Measurements from ENCODE around the gene SNAI3.
A peak's percentile ranks its signal among the peaks of the same experiment; 100 is the strongest.
"Not testable (repeated sequence)": the region's sequence is repeated elsewhere in the genome, so short reads cannot be mapped to it uniquely, and the experiment has no call there.

SNAI3 gene

DNA sequence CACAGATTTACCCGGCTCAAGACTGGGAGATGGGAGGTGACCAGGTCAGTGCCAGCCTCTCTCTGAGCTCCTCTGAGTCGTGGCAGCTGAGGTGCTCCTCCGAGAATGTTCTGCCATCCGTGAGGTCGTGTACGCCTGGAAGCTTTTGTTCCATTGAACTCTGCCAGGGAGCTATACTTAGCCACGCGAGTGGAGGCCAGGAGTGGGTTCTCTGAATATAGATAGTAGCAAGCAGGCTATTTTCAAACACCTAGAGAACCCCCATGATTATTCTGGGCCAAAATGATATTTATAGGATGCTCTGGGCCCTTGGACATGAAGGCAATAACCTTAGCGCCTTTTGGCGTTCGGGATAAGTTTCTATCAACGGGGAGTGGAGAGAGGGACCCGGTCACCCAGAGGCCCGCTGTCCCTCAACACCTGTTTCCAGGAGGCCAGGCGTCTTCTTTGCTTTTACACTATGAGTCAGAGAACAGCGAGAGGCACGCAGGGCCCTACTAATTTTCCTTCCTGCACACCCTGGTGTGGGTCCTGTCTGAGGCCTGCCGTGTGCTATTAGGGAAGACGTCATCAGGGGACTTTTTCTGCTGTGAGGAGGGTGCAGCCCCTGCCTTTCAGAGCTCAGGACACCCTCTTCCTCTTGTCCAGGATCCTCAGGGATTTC lies 12.5 kb downstream of the SNAI3 start:
- no peak for FAIRE-seq

DNA sequence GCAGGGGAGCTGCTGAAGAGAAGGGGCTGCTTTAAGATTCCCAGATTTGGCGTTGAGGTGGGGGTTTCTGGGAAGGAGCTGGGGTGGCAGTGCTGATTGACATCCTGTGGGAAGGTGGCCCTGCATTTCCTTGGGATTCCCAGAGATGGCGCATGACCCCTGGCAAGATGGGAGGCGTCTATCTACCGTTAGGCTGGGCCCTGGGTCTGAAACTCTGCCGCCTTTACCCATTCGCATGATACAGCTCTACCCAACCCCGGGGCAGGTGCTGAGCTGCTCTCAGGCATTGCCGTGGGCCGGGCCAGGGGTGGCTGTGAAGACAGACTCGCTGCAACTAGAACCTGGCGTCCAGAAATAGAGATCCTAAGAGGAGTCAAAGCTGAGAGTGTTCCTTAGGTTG lies 13.5 kb downstream of the SNAI3 start:
- FAIRE-seq (no peak), DNase-seq (ENCODE audit: insufficient read length, low spot score) (no peak)

More for the DNA sequence above, 12.5 kb downstream of the SNAI3 start:
- DNase-seq (ENCODE audit: insufficient read length, low spot score), result no peak

DNA sequence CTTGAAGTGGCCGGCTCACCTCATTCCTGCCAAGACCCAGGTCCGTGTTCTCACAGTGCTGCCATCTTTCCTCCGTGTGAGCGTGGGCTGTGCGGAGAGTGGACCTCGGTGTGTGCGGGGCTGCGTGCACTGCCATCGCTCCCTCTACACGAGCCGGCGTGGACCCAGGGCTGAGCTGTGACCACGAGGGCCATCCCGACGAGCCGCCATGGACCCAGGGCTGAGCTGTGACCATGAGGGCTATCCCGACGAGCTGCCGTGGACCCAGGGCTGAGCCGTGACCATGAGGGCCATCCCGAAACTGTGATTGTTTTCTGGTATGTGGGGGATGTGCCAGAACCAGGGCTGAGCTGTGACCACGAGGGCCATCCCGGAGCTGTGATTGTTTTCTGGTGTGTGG lies 14.5 kb downstream of the SNAI3 start:
- no peak for FAIRE-seq
- DNase-seq (ENCODE audit: insufficient read length, low spot score), result no peak

- no peak for FAIRE-seq
- DNase-seq (ENCODE audit: insufficient read length, low spot score), result no peak
These were observed 16.3 kb downstream of the SNAI3 start for GRCh38 chr16:88669980-88670379.

GRCh38 chr16:88669493-88669892 lies 16.8 kb downstream of the SNAI3 start:
- DNase-seq (ENCODE audit: insufficient read length, low spot score); FAIRE-seq: not testable (repeated sequence)

DNA sequence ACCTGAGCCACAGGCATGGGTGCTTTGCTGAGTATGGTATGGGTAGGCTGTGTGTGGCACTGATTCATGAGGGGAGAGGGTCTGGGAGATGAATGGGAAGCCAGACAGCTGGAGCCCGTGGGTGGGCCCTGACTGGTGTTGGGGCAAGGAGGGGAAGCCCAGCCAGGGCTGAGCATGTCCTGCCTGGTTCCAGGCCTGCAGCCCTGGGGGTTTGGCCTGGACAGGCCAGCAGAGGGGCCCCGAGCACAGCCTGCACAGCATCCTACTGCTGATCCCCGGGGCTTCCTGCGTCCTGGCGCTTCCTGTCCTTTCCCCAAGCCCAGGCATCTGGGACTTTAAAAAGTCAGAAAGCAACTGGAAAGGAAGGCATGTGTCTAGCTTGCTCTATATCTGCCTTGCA lies 18.8 kb downstream of the SNAI3 start:
- FAIRE-seq (no peak), DNase-seq (ENCODE audit: insufficient read length, low spot score) (no peak)

- DNase-seq (ENCODE audit: insufficient read length, low spot score), result no peak
- FAIRE-seq, result no peak
These were observed 20.7 kb downstream of the SNAI3 start for GRCh38 chr16:88665570-88665969.

GRCh38 chr16:88665148-88665547 lies 21.2 kb downstream of the SNAI3 start:
- DNase-seq (ENCODE audit: insufficient read length, low spot score) (no peak), FAIRE-seq (no peak)

DNA sequence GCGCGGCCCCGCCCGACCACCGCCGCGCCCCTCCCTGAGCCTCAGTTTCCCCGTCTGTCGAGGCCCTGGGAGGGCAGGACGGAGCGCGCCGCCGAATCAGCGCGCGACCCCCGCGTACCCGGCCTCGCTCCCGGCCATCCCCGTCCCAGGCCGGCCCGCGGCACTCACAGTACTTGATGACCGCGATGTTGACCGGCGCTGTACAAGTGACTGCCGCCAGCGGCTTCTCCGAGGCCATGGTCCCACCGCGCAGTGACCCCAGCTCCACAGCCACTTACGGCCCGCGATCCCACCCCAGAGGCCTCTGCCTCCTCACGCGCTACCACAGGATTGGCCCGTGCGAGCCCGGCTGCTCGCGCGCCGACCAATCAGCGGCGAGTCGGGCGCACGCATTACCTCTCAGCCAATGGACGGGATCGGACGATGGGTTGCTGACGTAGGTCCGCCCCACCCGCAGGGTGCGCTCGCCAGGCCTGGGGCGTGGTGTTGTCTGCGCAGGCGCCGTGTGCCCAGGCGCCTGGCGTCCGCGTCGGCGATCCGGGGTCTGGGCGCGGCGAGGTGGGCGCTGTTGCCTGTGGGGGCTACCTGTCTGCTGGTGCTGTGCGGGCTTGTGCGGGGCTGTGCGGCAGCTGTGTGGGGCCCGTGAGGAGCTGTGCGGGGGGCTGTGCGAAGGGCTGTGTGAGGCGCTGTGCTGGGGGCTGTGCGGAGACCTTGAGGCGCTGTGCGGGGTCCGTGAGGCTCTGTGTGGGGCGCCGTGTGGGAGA lies 23.3 kb downstream of the SNAI3 start, which contains the start of gene MVD:
Gene MVD, minus strand, starts transcription at position 249 of the 764 bp plus-strand sequence. Its CDS starts 11 bp downstream, at position 238.
- FAIRE-seq, result peak; percentile 100

GRCh38 chr16:88662222-88662842 lies 24.0 kb downstream of the SNAI3 start:
- no peak for DNase-seq (ENCODE audit: insufficient read length, low spot score)
- no peak for FAIRE-seq

More for the DNA sequence above, 23.3 kb downstream of the SNAI3 start, which contains the start of gene MVD:
- DNase-seq (ENCODE audit: insufficient read length, low spot score), result peak; percentile 100

- DNase-seq (ENCODE audit: insufficient read length, low spot score) (no peak), FAIRE-seq (no peak)
These were observed 24.8 kb downstream of the SNAI3 start for GRCh38 chr16:88661468-88661867.

GRCh38 chr16:88659160-88659559 lies 27.1 kb downstream of the SNAI3 start:
- no peak for DNase-seq (ENCODE audit: insufficient read length, low spot score)
- FAIRE-seq, result no peak

DNA sequence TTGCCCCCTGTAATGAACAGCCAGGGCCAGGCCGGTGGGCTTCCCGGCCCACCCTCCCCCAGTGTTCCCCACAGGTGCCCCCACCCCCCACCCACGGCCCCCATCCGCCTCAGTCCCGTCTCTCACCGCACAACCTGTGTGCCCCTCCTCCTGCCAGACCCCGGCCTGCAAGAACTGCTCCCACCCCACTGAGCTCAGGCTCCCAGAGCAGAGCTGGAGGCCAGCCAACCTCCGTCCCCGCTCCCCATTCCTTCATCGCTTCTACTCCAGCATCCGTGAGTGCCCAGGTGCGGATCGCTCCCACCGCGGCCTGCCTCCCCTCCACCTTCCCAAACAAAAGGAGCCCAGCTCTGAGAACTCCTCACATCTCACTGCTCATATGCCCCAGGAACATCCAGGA lies 27.6 kb downstream of the SNAI3 start:
- FAIRE-seq (no peak), DNase-seq (ENCODE audit: insufficient read length, low spot score) (no peak)

- no peak for FAIRE-seq
- no peak for DNase-seq (ENCODE audit: insufficient read length, low spot score)
These were observed 28.9 kb downstream of the SNAI3 start for GRCh38 chr16:88657371-88657770.

DNA sequence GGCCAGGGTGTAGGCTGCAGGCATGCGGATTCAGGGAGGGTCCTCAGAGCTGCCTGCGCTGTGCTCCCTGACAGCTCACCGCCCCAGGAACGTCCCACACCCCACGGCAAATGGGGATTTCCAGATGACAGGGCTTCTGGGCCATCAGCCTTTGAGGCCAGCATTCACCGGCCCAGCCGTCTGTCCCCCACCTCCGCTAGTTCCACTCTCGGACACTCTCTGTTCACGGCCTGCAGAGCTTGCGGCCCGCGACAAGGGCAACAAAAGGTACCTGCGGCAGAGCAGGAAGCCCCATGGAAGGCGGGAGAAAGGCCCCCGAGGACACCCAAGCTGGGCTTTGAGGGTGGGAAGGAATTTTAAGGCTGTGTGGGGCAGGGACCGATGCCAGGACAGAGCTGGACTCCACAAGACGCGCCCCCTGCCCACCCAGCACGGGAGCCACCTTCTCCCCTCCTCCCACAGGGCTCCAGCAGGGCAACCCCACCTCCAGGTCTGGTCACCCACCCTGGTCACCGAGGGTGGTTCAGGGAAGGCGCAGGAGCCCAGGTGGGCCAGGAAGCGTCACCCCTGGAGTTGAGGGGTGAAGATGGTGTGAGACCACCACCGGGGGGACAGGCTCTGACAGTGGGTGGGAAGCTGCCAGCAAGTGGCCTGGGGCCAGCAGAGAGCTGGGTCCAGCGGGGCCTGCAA lies 29.9 kb downstream of the SNAI3 start:
- FAIRE-seq, result no peak
- no peak for DNase-seq (ENCODE audit: insufficient read length, low spot score)

DNA sequence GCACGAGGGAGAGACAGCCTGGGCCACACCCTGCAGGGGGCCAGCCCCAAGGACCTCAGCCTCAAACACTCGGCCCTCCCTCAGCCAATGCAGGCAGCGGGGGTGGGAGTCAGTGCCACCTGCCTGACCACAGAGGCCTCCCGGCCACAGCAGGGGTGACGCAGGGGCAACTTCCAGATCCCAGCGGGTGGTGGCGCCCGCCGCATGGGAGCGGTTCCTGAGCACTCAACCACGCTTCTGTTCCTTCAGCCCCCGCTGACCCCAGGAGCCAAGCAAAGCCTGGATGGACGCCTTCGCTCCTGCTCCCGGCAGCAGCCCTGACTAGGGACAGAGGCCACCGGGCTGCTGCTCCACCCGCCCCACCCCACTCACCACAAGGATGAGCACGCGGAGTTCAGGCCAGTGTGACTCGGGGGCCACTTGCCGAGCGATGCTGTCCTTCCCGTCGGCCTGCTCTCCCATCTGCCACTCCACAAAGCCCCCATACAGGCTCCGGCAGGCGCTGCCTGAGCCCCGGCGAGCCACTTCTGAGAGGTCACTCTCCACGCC lies 30.5 kb downstream of the SNAI3 start:
- DNase-seq (ENCODE audit: insufficient read length, low spot score) (no peak), FAIRE-seq (no peak)

DNA sequence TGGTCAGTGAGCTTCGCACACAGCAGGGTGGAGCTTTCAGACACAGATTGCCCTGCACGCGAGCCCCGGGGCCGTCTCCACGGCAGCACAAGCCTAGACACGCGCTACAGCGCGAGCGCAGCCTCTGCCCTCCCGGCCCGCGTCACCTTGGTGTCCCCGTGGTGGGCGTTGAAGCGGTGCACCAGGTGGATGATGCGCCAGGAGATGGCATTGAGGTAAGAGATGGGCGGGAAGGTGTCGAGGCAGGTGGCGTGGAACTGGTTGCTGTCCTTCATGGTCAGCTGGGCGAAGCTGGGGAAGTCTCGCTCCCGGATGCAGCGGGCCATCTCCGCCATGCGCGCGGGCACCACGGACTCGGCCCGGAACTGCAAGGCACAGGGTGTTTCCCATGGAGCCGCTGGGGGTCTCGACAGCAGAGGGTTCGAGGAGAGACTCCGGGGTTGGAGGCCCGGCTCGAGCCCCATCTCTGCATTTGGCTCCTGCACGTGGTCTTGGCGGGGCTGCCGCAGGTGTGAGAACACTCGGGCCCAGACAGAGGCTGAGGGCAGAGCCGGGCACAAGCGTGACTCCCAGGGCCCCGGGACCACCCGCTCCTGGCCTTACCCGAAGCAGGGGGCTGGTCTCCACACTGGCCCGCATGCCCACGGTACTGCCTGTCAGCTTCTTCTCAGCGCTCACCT lies 31.1 kb downstream of the SNAI3 start:
- FAIRE-seq (no peak), DNase-seq (ENCODE audit: insufficient read length, low spot score) (no peak)

- no peak for DNase-seq (ENCODE audit: insufficient read length, low spot score)
These were observed 31.8 kb downstream of the SNAI3 start for GRCh38 chr16:88654363-88655052.

GRCh38 chr16:88653596-88654362 lies 32.5 kb downstream of the SNAI3 start:
- FAIRE-seq (no peak), DNase-seq (ENCODE audit: insufficient read length, low spot score) (no peak)

More at GRCh38 chr16:88654363-88655052, 31.8 kb downstream of the SNAI3 start:
- no peak for FAIRE-seq
